ENCODE results near the gene SCLT1. TPM values are rescaled to one million over a fixed set of nuclear protein-coding genes. Genes with fewer than 3 reads are reported as not detected.

SCLT1 gene
- polyA plus RNA-seq, 3 donors: 14.8 to 20.1 (median 17.9) TPM

- no peaks in the 10 kb centered on the region for H3K79me2 ChIP-seq (ENCODE audit: insufficient read depth, low read length)
- H3K4me1 ChIP-seq (ENCODE audit: control insufficient read depth in 1 of 2, insufficient read depth in 2 of 2, low read length in 2 of 2): peaks cover 62 to 73% of the 10 kb centered on the region in 2 donors
- no peaks in the 10 kb centered on the region for H3K27me3 ChIP-seq (ENCODE audit: control insufficient read depth in 2 of 2, insufficient read depth in 2 of 2, low read length in 2 of 2)
- Mint-ChIP-seq H3K4me1 (peaks cover 71% of the 10 kb centered on the region), H3K4me3 (no peak overlapping the region), H3K36me3 (peaks cover 11% of the 10 kb centered on the region in 2 donors), H3K27me3 (ENCODE audit: low read depth in 3 of 3) (no peaks in the 10 kb centered on the region), H3K27ac (peak overlapping the region in 2 of 7 donors; percentile 20 to 38), H3K9me3 (peaks cover 0 to 2% (median 0%) of the 10 kb centered on the region in 7 donors)
- intact Hi-C loops (cut with micrococcal nuclease): loop anchor here (10.0 kb wide), 1 partner anchor 179 kb away; the partner anchor contains the start of genes C4orf33 (in 2 of the 2) and SCLT1 (in 2 of the 2)
- H3K27ac ChIP-seq (ENCODE audit: low read depth in 1 of 2, low read length in 2 of 2): peak overlapping the region in 1 of 2 donors; percentile 92
- no peak for DNase-seq
- no peak overlapping the region for H3K9ac ChIP-seq (ENCODE audit: insufficient read depth, low read length, poor library complexity, severe bottlenecking)
- TF ChIP-seq, protein P1, sequence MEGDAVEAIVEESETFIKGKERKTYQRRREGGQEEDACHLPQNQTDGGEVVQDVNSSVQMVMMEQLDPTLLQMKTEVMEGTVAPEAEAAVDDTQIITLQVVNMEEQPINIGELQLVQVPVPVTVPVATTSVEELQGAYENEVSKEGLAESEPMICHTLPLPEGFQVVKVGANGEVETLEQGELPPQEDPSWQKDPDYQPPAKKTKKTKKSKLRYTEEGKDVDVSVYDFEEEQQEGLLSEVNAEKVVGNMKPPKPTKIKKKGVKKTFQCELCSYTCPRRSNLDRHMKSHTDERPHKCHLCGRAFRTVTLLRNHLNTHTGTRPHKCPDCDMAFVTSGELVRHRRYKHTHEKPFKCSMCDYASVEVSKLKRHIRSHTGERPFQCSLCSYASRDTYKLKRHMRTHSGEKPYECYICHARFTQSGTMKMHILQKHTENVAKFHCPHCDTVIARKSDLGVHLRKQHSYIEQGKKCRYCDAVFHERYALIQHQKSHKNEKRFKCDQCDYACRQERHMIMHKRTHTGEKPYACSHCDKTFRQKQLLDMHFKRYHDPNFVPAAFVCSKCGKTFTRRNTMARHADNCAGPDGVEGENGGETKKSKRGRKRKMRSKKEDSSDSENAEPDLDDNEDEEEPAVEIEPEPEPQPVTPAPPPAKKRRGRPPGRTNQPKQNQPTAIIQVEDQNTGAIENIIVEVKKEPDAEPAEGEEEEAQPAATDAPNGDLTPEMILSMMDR (IDR thresholded peaks at IDR 0.05): no peak
- H3K9me3 ChIP-seq (replicated peaks in 1 of 2; ENCODE audit: control insufficient read depth in 1 of 2, insufficient read depth in 1 of 2, low read length in 2 of 2): no peaks in the 10 kb centered on the region
- H3K36me3 ChIP-seq (replicated peaks in 1 of 2; ENCODE audit: control insufficient read depth in 1 of 2, insufficient read depth in 2 of 2, low read length in 2 of 2): no peaks in the 10 kb centered on the region
- no peak overlapping the region for H2AFZ ChIP-seq (ENCODE audit: insufficient read depth, low read depth, low read length, poor library complexity, severe bottlenecking)
- H3K4me2 ChIP-seq (replicated peaks; ENCODE audit: extremely low read depth, low read length, poor library complexity, severe bottlenecking): no peak overlapping the region
- H4K20me1 ChIP-seq (ENCODE audit: insufficient read depth, low read length): no peaks in the 10 kb centered on the region
- no peak overlapping the region for H3K4me3 ChIP-seq (replicated peaks in 1 of 3; ENCODE audit: low read depth in 2 of 3, low read length in 3 of 3)
These were observed 177.8 kb downstream of the SCLT1 start for GRCh38 chr4:128915544-128915943.

- no peaks in the 10 kb centered on the region for H3K36me3 ChIP-seq (replicated peaks in 1 of 2; ENCODE audit: control insufficient read depth in 1 of 2, insufficient read depth in 2 of 2, low read length in 2 of 2)
- H3K27ac ChIP-seq (ENCODE audit: low read depth in 1 of 2, low read length in 2 of 2): peak overlapping the region; percentile 66 to 92
- no peaks in the 10 kb centered on the region for H3K9me3 ChIP-seq (replicated peaks in 1 of 2; ENCODE audit: control insufficient read depth in 1 of 2, insufficient read depth in 1 of 2, low read length in 2 of 2)
- no peaks in the 10 kb centered on the region for H3K79me2 ChIP-seq (ENCODE audit: insufficient read depth, low read length)
- peaks cover 70% of the 10 kb centered on the region for H3K4me1 Mint-ChIP-seq
- no peaks in the 10 kb centered on the region for H4K20me1 ChIP-seq (ENCODE audit: insufficient read depth, low read length)
- peak overlapping the region; percentile 62 to 82 for H3K4me3 Mint-ChIP-seq
- 0% methylated on average over 1 of the region's 1 CpG for WGBS (ENCODE audit: insufficient coverage)
- TF ChIP-seq, protein P1 (IDR thresholded peaks at IDR 0.05): no peak
- H3K27me3 Mint-ChIP-seq (ENCODE audit: low read depth in 3 of 3): no peaks in the 10 kb centered on the region
- DNase-seq: peak; percentile 29 to 71 (median 32)
- H3K4me3 ChIP-seq (replicated peaks in 1 of 3; ENCODE audit: low read depth in 2 of 3, low read length in 3 of 3): peak overlapping the region in 2 of 3 experiments; percentile 30 to 46
- no peaks in the 10 kb centered on the region for H3K27me3 ChIP-seq (ENCODE audit: control insufficient read depth in 2 of 2, insufficient read depth in 2 of 2, low read length in 2 of 2)
- no peak overlapping the region for H3K9ac ChIP-seq (ENCODE audit: insufficient read depth, low read length, poor library complexity, severe bottlenecking)
- peak overlapping the region; percentile 65 to 93 (median 88) for H3K27ac Mint-ChIP-seq
- intact Hi-C loops (cut with micrococcal nuclease): loop anchor here (10.0 kb wide), 1 partner anchor 182 kb away; the partner anchor contains the start of genes C4orf33 (in 2 of the 2) and SCLT1 (in 2 of the 2)
- H3K4me2 ChIP-seq (replicated peaks; ENCODE audit: extremely low read depth, low read length, poor library complexity, severe bottlenecking): peak overlapping the region; percentile 60
- H3K9me3 Mint-ChIP-seq: peaks cover 0 to 4% (median 0%) of the 10 kb centered on the region in 7 donors
- peaks cover 2 to 5% of the 10 kb centered on the region in 2 donors for H3K36me3 Mint-ChIP-seq
- H2AFZ ChIP-seq (ENCODE audit: insufficient read depth, low read depth, low read length, poor library complexity, severe bottlenecking): peak overlapping the region; percentile 0
- H3K4me1 ChIP-seq (ENCODE audit: control insufficient read depth in 1 of 2, insufficient read depth in 2 of 2, low read length in 2 of 2): peaks cover 67 to 76% of the 10 kb centered on the region in 2 donors
These were observed 180.1 kb downstream of the SCLT1 start for GRCh38 chr4:128913228-128913627.
